A549 (cell line): ENCODE measurements around the gene ACCSL. TPM values are rescaled to one million over a fixed set of nuclear protein-coding genes. Genes with fewer than 3 reads are reported as not detected.

Source experiments
- ATAC-seq, 2 experiments: fragments of 200-7000 bp in 1 of 2; fragments of >200 bp in 1 of 2; cut with Nextera tagmentation in 1 of 2; cut with Tn5 transposase in 1 of 2; 3 replicates each; pipeline versions ENCODE4 v1.8.0 to v1.9.1; 2018 to 2020; ENCODE audit warnings: mild to moderate bottlenecking in 1 of 2, moderate library complexity in 1 of 2
- CTCF ChIA-PET: fragments of 300-600 bp; sonication (Branson Sonifier 250); formaldehyde crosslinking; extraction: SDS; loops from one replicate; lab custom pipeline; 2021; ENCODE audit warnings: antibody characterized with exemption, inconsistent platforms; lab: Yijun Ruan, JAX
- POLR2A ChIA-PET: fragments of 350-600 bp; formaldehyde crosslinking; extraction: SDS; loops from one replicate; lab custom pipeline; 2021; ENCODE audit warnings: antibody characterized with exemption, inconsistent platforms; lab: Yijun Ruan, JAX
- DNase-seq, 2 experiments: peaks; one replicate each; pipeline versions ENCODE4 v3.0.0 to v3.0.0-alpha.2; 2011 to 2016; ENCODE audit warnings: low read depth in 1 of 2, low spot score in 1 of 2
- FAIRE-seq: peaks from 2 replicates; lab custom pipeline; 2011; peaks lifted over from hg19 to GRCh38; lab: Jason Lieb, UNC
- H3K27ac ChIP-seq, 2 experiments: fragments of >200 bp; sonication (Bioruptor Twin); formaldehyde crosslinking; 3 replicates each; pipeline ENCODE4 v1.5.1; 2016 to 2017
- H3K4me1 ChIP-seq: fragments of >200 bp; sonication (Bioruptor Twin); formaldehyde crosslinking; 3 replicates; pipeline ENCODE4 v1.6.1; 2016
- H3K4me2 ChIP-seq: fragments of >200 bp; sonication (Bioruptor Twin); formaldehyde crosslinking; 3 replicates; pipeline ENCODE4 v1.6.1; 2016
- H3K4me3 ChIP-seq: fragments of >200 bp; sonication (Bioruptor Twin); formaldehyde crosslinking; 3 replicates; pipeline ENCODE4 v1.5.1; 2016
- H3K9me3 ChIP-seq: fragments of >200 bp; sonication (Bioruptor Twin); formaldehyde crosslinking; 3 replicates; pipeline ENCODE4 v1.6.1; 2016
- BCL3 ChIP-seq: fragments of >200 bp; sonication (Bioruptor Twin); formaldehyde crosslinking; IDR thresholded peaks from 3 replicates; pipeline ENCODE4 v1.6.1; 2016
- BHLHE40 ChIP-seq: IDR thresholded peaks from 2 replicates; pipeline ENCODE4 v1.6.1; 2012; ENCODE audit warnings: low read depth, low read length, inconsistent platforms
- CBX8 ChIP-seq: fragments of 200-600 bp; sonication (generic); IDR thresholded peaks from 2 replicates; pipeline ENCODE4 v1.6.1; 2016
- CHD2 ChIP-seq: fragments of 150-350 bp; IDR thresholded peaks from 2 replicates; pipeline ENCODE4 v1.6.1; 2014; ENCODE audit warnings: low read length; ENCODE audit not compliant: partially characterized antibody
- CTCF ChIP-seq: fragments of >200 bp; sonication (Bioruptor Twin); formaldehyde crosslinking; IDR thresholded peaks from 3 replicates; pipeline ENCODE4 v1.5.1; 2016
- ELK1 ChIP-seq: fragments of 150-350 bp; IDR thresholded peaks from 2 replicates; pipeline ENCODE4 v1.6.1; 2014; ENCODE audit warnings: low read depth, mild to moderate bottlenecking, low read length
- EP300 ChIP-seq, 2 experiments: fragments of >200 bp; sonication (Bioruptor Twin); formaldehyde crosslinking; IDR thresholded peaks; 2 replicates in 1 of 2; 3 replicates in 1 of 2; pipeline ENCODE4 v1.6.1; 2016 to 2017
- FOSL2 ChIP-seq, 2 experiments: fragments of 450-650 bp in 1 of 2; fragments of >200 bp in 1 of 2; sonication (Bioruptor Twin) in 1 of 2; formaldehyde crosslinking; IDR thresholded peaks; 2 replicates each; pipeline versions ENCODE4 v1.5.0 to v1.6.1; 2016 to 2020; ENCODE audit warnings: mild to moderate bottlenecking in 1 of 2, moderate library complexity in 1 of 2
- HEYL ChIP-seq: fragments of 250-450 bp; sonication (Bioruptor Pico); IDR thresholded peaks from 2 replicates; pipeline ENCODE4 v1.8.0; 2021; ENCODE audit warnings: mild to moderate bottlenecking, moderate library complexity
- HOXA7 ChIP-seq: fragments of 250-450 bp; sonication (Bioruptor Pico); IDR thresholded peaks from 2 replicates; pipeline ENCODE4 v1.5.0; 2020; ENCODE audit warnings: mild to moderate bottlenecking, moderate library complexity
- HOXB13 ChIP-seq: fragments of 250-450 bp; sonication (Bioruptor Pico); IDR thresholded peaks from 2 replicates; pipeline ENCODE4 v1.5.0; 2020; ENCODE audit warnings: low read depth, mild to moderate bottlenecking, moderate library complexity
- JUN ChIP-seq, 2 experiments: fragments of >200 bp; sonication (Bioruptor Twin); formaldehyde crosslinking; IDR thresholded peaks; 2 replicates in 1 of 2; 3 replicates in 1 of 2; pipeline ENCODE4 v1.6.1; 2016 to 2017
- MAFK ChIP-seq: fragments of 450-650 bp; IDR thresholded peaks from 2 replicates; pipeline ENCODE4 v1.6.1; 2014; ENCODE audit not compliant: partially characterized antibody
- MAX ChIP-seq: IDR thresholded peaks from 2 replicates; pipeline ENCODE4 v1.6.1; 2012
- MAZ ChIP-seq: fragments of 150-350 bp; IDR thresholded peaks from 2 replicates; pipeline ENCODE4 v1.6.1; 2014; ENCODE audit warnings: antibody characterized with exemption, low read depth, low read length, borderline replicate concordance
- PHF8 ChIP-seq: fragments of 200-600 bp; sonication (generic); IDR thresholded peaks from 2 replicates; pipeline ENCODE4 v1.6.1; 2016; ENCODE audit warnings: low read depth, mild to moderate bottlenecking, antibody characterized with exemption, moderate library complexity, borderline replicate concordance
- POLR2A ChIP-seq: IDR thresholded peaks from 2 replicates; pipeline ENCODE4 v1.6.1; 2012; ENCODE audit warnings: mild to moderate bottlenecking, low read length
- RAD21 ChIP-seq, 2 experiments: fragments of >200 bp in 1 of 2; sonication (Bioruptor Twin) in 1 of 2; formaldehyde crosslinking in 1 of 2; IDR thresholded peaks in 1 of 2; conservative IDR thresholded peaks in 1 of 2; 2 replicates in 1 of 2; 3 replicates in 1 of 2; pipeline ENCODE4 v1.6.1; 2012 to 2018; ENCODE audit warnings: inconsistent platforms in 1 of 2
- RARB ChIP-seq: fragments of 250-450 bp; sonication (Bioruptor Pico); IDR thresholded peaks from 2 replicates; pipeline ENCODE4 v1.8.0; 2021; ENCODE audit warnings: mild to moderate bottlenecking, moderate library complexity
- REST ChIP-seq: fragments of 200-600 bp; sonication (generic); IDR thresholded peaks from 2 replicates; pipeline ENCODE4 v1.6.1; 2016; ENCODE audit warnings: antibody characterized with exemption, mild to moderate bottlenecking, moderate library complexity
- RFX5 ChIP-seq: fragments of 450-650 bp; IDR thresholded peaks from 2 replicates; pipeline ENCODE4 v1.7.1; 2014; ENCODE audit warnings: antibody characterized with exemption, mild to moderate bottlenecking, moderate library complexity
- RNF2 ChIP-seq: fragments of 200-600 bp; sonication (generic); IDR thresholded peaks from 2 replicates; pipeline ENCODE4 v1.6.1; 2016; ENCODE audit warnings: low read depth, mild to moderate bottlenecking, antibody characterized with exemption, moderate library complexity, borderline replicate concordance
- SMC3 ChIP-seq: fragments of >200 bp; sonication (Bioruptor Twin); formaldehyde crosslinking; IDR thresholded peaks from 3 replicates; pipeline ENCODE4 v1.6.1; 2018; ENCODE audit warnings: inconsistent platforms
- TFCP2L1 ChIP-seq: fragments of 250-450 bp; sonication (Bioruptor Pico); IDR thresholded peaks from 2 replicates; pipeline ENCODE4 v1.5.0; 2021; ENCODE audit warnings: mild to moderate bottlenecking
- USF2 ChIP-seq: fragments of 450-650 bp; IDR thresholded peaks from 2 replicates; pipeline ENCODE4 v1.6.1; 2014; ENCODE audit warnings: antibody characterized with exemption
- ZFP36 ChIP-seq: fragments of 450-650 bp; IDR thresholded peaks from 2 replicates; pipeline ENCODE4 v1.6.1; 2014; ENCODE audit warnings: borderline replicate concordance; ENCODE audit not compliant: partially characterized antibody
- polyA plus RNA-seq, 4 experiments: library from polyadenylated mRNA; depleted of rRNA in 3 of 4; stranded (reverse); fragments of >200 nt; fragmentation: RNase III in 1 of 4; extraction: RNeasy Plus Mini Kit Qiagen cat#74134 plus additional on column Dnase treatment in 1 of 4; gene quantifications; 2 replicates in 3 of 4; 3 replicates in 1 of 4; pipeline ENCODE4 v1.2.3, GENCODE V29; 2011 to 2017

The ACCSL gene
- polyA plus RNA-seq, 2 of the 4 experiments (the other 2 are of a cell fraction) = not detected

GRCh38 chr11:44024977-44025376, 22.8 kb upstream of the ACCSL start (continued):
- TF ChIP-seq CTCF (no peak), MAX (no peak), SMC3 (no peak), MAZ (no peak), RAD21 (conservative IDR thresholded peaks at IDR 0.05 in 1 of 2, IDR thresholded peaks at IDR 0.05 in 1 of 2) (no peak), FOSL2 (IDR thresholded peaks at IDR 0.05) (no peak), FOSL2 (CRISPR knock-in tag; IDR thresholded peaks at IDR 0.05) (no peak)

- peaks cover 30% of the 10 kb centered on the region for H3K9me3 ChIP-seq
- ChIA-PET POLR2A (no interaction called here), CTCF (interaction anchor here (2.0 kb wide), 1 partner anchor 136 kb away, joined by 9 read pairs; no protein-coding TSS in a partner anchor)
- no peaks in the 10 kb centered on the region for H3K4me1 ChIP-seq
- no peak for DNase-seq
- H3K4me3 ChIP-seq = no peak overlapping the region
- H3K4me2 ChIP-seq = no peak overlapping the region
- H3K27ac ChIP-seq = no peak overlapping the region
- TF ChIP-seq CHD2 (no peak), PHF8 (no peak), BCL3 (no peak), RFX5 (no peak), HEYL (no peak), CBX8 (no peak), USF2 (no peak), EP300 (IDR thresholded peaks at IDR 0.05) (no peak), TFCP2L1 (CRISPR knock-in tag) (no peak), RARB (CRISPR knock-in tag) (no peak), RNF2 (no peak), BHLHE40 (no peak), MAFK (no peak), ZFP36 (no peak), JUN (IDR thresholded peaks at IDR 0.05) (no peak), REST (no peak), HOXA7 (CRISPR knock-in tag) (no peak), ELK1 (no peak), HOXB13 (CRISPR knock-in tag) (no peak), POLR2A (no peak)
- ATAC-seq = no peak
- no peak for FAIRE-seq
Measured at GRCh38 chr11:44025727-44026126, 22.1 kb upstream of the ACCSL start.
